GM12892 (cell line): ENCODE measurements around the gene CACNA1C.

ENCODE experiments used
- DNase-seq: peaks from one replicate; pipeline ENCODE4 v3.0.0; 2011; ENCODE audit not compliant: insufficient read length
- FAIRE-seq: peaks from 2 replicates; lab custom pipeline; 2011; peaks lifted over from hg19 to GRCh38; lab: Jason Lieb, UNC
- POLR2A ChIP-seq: IDR thresholded peaks from 2 replicates; pipeline ENCODE4 v1.6.1; 2011; ENCODE audit warnings: low read depth, low read length, control low read depth
- POLR2AphosphoS5 ChIP-seq: IDR thresholded peaks from 2 replicates; pipeline ENCODE4 v1.6.1; 2011; ENCODE audit warnings: low read depth, low read length, control low read depth
- TAF1 ChIP-seq: IDR thresholded peaks from 2 replicates; pipeline ENCODE4 v1.6.1; 2011; ENCODE audit warnings: low read depth, mild to moderate bottlenecking, control low read depth, low read length, borderline replicate concordance

CACNA1C gene

DNA sequence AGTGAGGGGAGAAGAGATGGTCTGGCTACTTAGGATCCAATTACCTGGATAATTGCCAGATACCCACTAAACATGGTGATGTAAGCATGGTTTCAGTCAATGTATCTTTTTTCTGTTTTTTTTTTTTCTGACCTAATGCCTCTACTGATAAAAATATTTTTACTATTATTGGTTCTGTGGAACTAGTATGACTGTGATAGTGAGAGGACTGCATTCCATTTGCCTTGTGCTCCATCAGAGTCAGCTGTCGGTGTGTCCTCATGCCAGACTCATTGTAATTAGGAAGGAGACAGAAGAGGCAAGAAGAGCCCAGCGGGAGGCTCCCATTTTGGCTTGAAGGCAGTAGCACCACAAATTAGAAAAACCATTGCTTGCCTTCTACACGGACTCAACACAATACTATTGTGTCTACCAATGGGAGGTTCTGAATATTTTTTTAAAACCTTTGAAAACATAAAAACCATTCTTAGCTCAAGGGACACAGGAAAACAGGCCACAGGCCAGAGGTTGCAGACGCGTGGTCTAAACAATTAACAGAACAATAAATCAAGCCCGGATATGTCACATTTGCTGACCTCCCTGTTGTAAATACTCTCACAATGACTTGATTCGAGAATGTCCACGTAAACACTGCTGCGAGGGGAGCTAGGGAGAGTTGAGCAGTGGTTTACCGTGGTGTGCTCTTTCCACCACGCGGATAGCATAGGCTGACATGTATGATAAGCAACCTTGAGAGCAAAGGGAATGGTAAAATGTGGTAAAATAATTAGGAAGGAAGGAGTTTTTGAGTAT is 35.0 kb upstream of the CACNA1C start:
- TF ChIP-seq TAF1 (no peak), POLR2A (no peak), POLR2AphosphoS5 (no peak)
- DNase-seq: no peak
- no peak for FAIRE-seq

DNA sequence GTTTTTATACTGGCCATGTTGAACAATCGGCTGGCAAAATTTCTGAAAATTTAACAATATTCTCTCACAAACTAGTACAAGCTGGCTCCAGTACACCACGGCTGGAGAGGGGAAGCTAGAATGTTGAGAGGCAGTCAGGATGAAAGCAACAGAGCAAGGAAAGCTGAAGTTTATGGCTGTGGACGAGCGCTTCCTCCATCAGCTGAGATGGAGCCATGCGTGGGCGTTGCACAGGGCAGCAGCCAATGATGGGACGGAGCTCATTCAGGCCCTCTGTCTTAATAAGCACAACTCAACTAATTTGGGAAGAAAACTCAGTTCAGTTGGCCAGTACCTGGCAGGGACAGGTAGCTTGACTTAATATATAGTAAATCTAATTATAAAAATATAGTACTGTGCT is 34.4 kb upstream of the CACNA1C start:
- no peak for DNase-seq
- no peak for TF ChIP-seq TAF1
- no peak for TF ChIP-seq POLR2AphosphoS5
- TF ChIP-seq POLR2A: no peak

GRCh38 chr12:2019126-2019525 is 33.7 kb upstream of the CACNA1C start:
- FAIRE-seq (no peak), DNase-seq (no peak)
- TF ChIP-seq POLR2A (no peak), TAF1 (no peak), POLR2AphosphoS5 (no peak)

More for the DNA sequence above, 34.4 kb upstream of the CACNA1C start:
- FAIRE-seq: no peak

DNA sequence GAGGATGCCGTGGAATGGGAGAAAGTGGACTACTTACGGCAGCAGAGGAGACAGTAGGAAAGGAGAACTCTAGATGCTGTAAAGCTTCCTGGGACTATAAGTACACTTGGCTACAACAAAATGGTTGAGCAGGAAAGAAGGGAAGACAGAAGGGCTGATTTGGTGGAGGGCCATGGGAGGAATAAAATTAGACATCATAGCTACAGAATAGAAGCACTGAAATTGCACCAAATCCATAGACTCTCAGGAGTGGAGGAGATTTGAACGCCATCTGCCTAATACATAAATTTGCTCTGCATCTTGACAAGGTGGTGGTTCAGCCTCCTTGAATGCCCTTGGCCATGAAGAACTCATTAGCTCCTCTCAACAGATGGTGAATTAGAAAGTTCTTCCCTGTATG is 32.3 kb upstream of the CACNA1C start:
- TF ChIP-seq TAF1 (no peak), POLR2AphosphoS5 (no peak), POLR2A (no peak)
- DNase-seq: no peak
- no peak for FAIRE-seq

- no peak for FAIRE-seq
- TF ChIP-seq TAF1 (no peak), POLR2AphosphoS5 (no peak), POLR2A (no peak)
- no peak for DNase-seq
Measured at GRCh38 chr12:2023365-2023764, 29.4 kb upstream of the CACNA1C start.

DNA sequence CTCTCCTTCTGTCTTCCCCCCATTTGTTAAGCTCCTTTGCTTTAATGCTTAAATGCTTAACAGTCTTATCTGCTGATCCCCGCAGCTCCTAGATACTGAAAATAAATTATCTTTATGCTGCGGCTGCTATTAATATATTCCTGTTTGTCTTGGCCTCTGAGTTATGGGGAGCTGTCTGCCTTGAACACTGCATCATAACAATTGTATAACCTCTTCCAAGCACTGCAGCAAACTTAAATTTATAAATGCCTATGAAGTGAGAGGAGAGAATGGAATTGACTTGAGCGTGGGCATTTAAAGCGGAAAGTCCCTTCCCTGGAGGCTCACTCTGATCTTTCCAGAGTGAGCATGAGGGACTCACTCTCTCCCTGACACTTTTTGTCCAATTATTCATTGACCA is 25.4 kb upstream of the CACNA1C start:
- TF ChIP-seq POLR2A (no peak), TAF1 (no peak), POLR2AphosphoS5 (no peak)
- FAIRE-seq (no peak), DNase-seq (no peak)

- no peak for TF ChIP-seq POLR2A
- no peak for TF ChIP-seq POLR2AphosphoS5
- no peak for TF ChIP-seq TAF1
- FAIRE-seq: no peak
- no peak for DNase-seq
Measured at GRCh38 chr12:2029851-2030250, 22.9 kb upstream of the CACNA1C start.

DNA sequence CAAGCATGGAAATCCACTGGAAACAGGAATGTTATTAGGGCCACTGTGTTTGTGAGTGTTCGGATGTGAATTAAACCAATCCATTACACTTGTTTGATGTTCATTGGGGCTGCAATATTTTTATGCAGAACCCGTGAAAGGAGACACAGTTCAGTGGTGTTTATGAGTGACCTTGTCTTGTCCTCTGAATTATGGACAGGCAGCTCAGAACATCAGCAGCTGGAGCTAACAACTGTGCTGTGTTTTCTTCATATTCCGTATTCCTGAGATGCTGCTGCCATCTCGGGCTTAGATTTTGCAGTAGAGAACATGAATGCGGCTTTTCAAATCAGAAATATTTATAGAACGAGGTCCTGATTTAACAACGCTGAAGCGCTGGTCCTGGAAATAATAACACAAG is 20.3 kb upstream of the CACNA1C start:
- no peak for DNase-seq
- FAIRE-seq: no peak

GRCh38 chr12:2034633-2035430 is 18.0 kb upstream of the CACNA1C start:
- DNase-seq (peak; percentile 84), FAIRE-seq (peak; percentile 70)
- no peak for TF ChIP-seq POLR2A

More for the DNA sequence above, 20.3 kb upstream of the CACNA1C start:
- TF ChIP-seq POLR2AphosphoS5 (no peak), POLR2A (no peak), TAF1 (no peak)

DNA sequence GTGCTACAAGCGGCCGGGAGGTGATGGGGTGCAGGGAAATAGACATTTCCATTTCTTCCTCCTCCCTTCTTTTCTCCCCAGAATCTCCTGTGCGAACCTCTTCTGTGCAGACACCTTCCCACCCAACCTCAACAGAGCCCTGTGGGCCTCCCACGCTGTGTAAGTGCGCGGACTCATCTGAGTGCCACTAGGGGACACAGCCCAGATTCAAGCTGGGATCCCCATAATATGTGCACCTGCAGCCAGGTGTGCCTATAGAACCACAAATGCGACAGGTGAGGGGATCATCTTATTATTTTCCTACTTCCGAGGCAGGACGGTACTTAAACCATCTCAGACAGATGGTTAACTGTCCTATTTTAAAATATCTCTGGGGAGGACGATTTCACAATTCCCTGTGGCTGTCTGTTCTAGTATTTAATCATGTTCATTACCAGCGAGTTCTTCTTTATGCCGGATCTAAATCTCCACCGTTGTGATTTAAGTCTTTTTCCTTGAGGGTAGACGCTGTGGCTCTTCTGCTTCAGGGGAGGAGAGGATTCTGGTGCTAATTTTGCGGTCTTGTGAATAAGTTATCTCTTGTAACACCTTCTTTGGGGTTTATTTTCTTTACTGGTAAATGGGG is 17.2 kb upstream of the CACNA1C start:
- TF ChIP-seq TAF1 (no peak), POLR2A (no peak), POLR2AphosphoS5 (no peak)
- FAIRE-seq: no peak
- no peak for DNase-seq

DNA sequence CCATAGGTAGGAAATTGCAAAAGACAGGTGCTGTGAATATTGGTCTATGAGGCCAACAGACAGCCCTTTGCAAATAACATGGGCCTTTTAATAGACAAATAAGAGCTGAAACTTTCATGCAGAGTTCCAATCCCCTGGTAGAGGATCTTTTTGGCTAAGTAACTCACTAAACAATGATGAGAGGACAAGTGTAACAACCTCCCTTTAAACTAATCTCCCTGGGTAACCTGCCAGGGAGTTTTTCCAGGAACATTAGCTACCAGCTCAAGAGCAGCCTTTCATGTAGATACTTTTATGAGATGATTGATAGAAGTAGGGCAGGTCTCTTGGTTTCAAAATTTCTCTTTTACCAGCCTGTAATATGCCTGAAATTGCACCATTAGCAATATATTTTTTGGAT is 13.8 kb upstream of the CACNA1C start:
- no peak for DNase-seq
- no peak for TF ChIP-seq POLR2AphosphoS5
- TF ChIP-seq TAF1: no peak
- TF ChIP-seq POLR2A: no peak
- FAIRE-seq: no peak

GRCh38 chr12:2043054-2043453 is 9.7 kb upstream of the CACNA1C start:
- FAIRE-seq (no peak), DNase-seq (no peak)
- TF ChIP-seq TAF1: no peak
- TF ChIP-seq POLR2AphosphoS5: no peak
- TF ChIP-seq POLR2A: no peak
